Heart left ventricle (tissue), 16 donors: ENCODE results near the gene KRT73. TPM values are rescaled to one million over a fixed set of nuclear protein-coding genes. Genes with fewer than 3 reads are reported as not detected.

ENCODE experiments used
- ATAC-seq, 4 donors: fragments of 200-7000 bp; cut with Tn5 transposase; one replicate each; pipeline ENCODE4 v1.9.1; 2020 to 2022; ENCODE audit warnings: moderate library complexity in 4 of 4, mild to moderate bottlenecking in 3 of 4, moderate number of reproducible peaks in 1 of 4
- DNase-seq, 5 donors: peaks; one replicate each; pipeline ENCODE4 v3.0.0-alpha.2; 2020
- H3K27ac ChIP-seq, 12 donors: fragments of 200-600 bp; sonication (generic) in 4 of 12; one replicate each; pipeline versions ENCODE4 v1.5.0 to v1.8.0; 2016 to 2022; ENCODE audit warnings: mild to moderate bottlenecking in 2 of 12
- H3K27me3 ChIP-seq, 9 donors: fragments of 200-600 bp; sonication (generic) in 2 of 9; one replicate each; pipeline versions ENCODE4 v1.5.1 to v1.8.0; 2016 to 2022; ENCODE audit warnings: mild to moderate bottlenecking in 3 of 9
- H3K36me3 ChIP-seq, 9 donors: fragments of 200-600 bp; sonication (generic) in 2 of 9; one replicate each; pipeline versions ENCODE4 v1.5.0 to v1.8.0; 2018 to 2022; ENCODE audit warnings: mild to moderate bottlenecking in 2 of 9
- H3K4me1 ChIP-seq, 12 donors: fragments of 200-600 bp; sonication (generic) in 4 of 12; one replicate each; pipeline versions ENCODE4 v1.5.0 to v1.8.0; 2016 to 2022; ENCODE audit warnings: mild to moderate bottlenecking in 3 of 12
- H3K4me3 ChIP-seq, 12 donors: fragments of 200-600 bp; sonication (generic) in 4 of 12; one replicate each; pipeline versions ENCODE4 v1.5.0 to v1.8.0; 2017 to 2022; ENCODE audit warnings: mild to moderate bottlenecking in 9 of 12, moderate library complexity in 4 of 12
- H3K9me3 ChIP-seq, 12 donors: fragments of 200-600 bp; sonication (generic) in 4 of 12; one replicate each; pipeline versions ENCODE4 v1.5.0 to v1.8.0; 2016 to 2022; ENCODE audit warnings: mild to moderate bottlenecking in 1 of 12
- POLR2A ChIP-seq, 2 donors: fragments of 450-650 bp; IDR thresholded peaks; one replicate each; pipeline ENCODE4 v1.6.1; 2017; ENCODE audit warnings: antibody characterized with exemption in 2 of 2, mild to moderate bottlenecking in 2 of 2, moderate library complexity in 2 of 2
- WGBS, 4 donors: extraction: QIAGEN DNeasy Blood & Tissue Kit in 2 of 4; methylation state at CpG; one replicate each; pipeline versions ENCODE4 v1.1.5 to v1.1.7; 2013 to 2018; 5-methylcytosine and 5-hydroxymethylcytosine counted together
- intact Hi-C, 10 donors: fragments of 100-400 bp; cut with DNase I; formaldehyde crosslinking; loops; one replicate each; pipeline versions ENCODE4 v1.11.1 to v1.14.2; 2022
- polyA plus RNA-seq, 2 donors: library from polyadenylated mRNA; stranded (reverse); fragments of 200-250 nt; gene quantifications; one replicate each; pipeline ENCODE4 v1.2.3, GENCODE V29; 2013
- total RNA-seq, 9 donors: library from RNA; depleted of rRNA in 2 of 9; stranded (reverse); fragments of >200 nt in 2 of 9; fragmentation: NEBNext Ultra II Directional in 3 of 9; extraction: Animal tissue kit (Norgen Biotek cat#: 25700) in 3 of 9; gene quantifications; one replicate each; pipeline versions ENCODE4 v1.1.0 to v1.2.4, GENCODE V29; 2016 to 2023
- TF ChIP-seq, protein P1 (sequence below), 12 donors: fragments of 200-600 bp; sonication (generic) in 4 of 12; IDR thresholded peaks; one replicate each; pipeline versions ENCODE4 v1.5.0 to v1.8.0; 2018 to 2022; ENCODE audit warnings: antibody characterized with exemption in 12 of 12, mild to moderate bottlenecking in 5 of 12
- donor health status: ischemic (EF 13 %, LVEDD 7.1; RV severe dilation, severe dysfunction).
- donor health status: healthy with polysubstance abuse.
- donor health status: DM: no; HTN: yes; CAD: no.
- donor health status: DM: no; HTN: no; CAD: no.
- donor health status: ischemic (EF 25% LVEDD 6.9; RV normal size, moderate dysfunction).
- donor health status: ischemic (EF 25% LVEDD 5.7; RV mildly dilated, moderate dysfunction).
- donor health status: healthy.
- donor health status: DM: yes; HTN: yes; CAD: no.
- donor health status: ischemic (EF 35%, LVEDD 5.7; RV mildly dilated, moderate dysfunction).
- donor health status: nonischemic (EF 11% LVEDD 7.7; RV severe dilation, severe dysfunction).
- donor health status: DM: yes; HTN: yes; CAD: no.
- donor health status: PGD.
- donor health status: ischemic (EF 29% LVEDD 5.4; RV normal size, mild dysfunction).
- donor health status: nonischemic (EF 23%, LVEDD 6.1; RV moderate dilation, normal function).

KRT73 gene
- total and polyA plus RNA-seq, 11 donors: not detected

DNA sequence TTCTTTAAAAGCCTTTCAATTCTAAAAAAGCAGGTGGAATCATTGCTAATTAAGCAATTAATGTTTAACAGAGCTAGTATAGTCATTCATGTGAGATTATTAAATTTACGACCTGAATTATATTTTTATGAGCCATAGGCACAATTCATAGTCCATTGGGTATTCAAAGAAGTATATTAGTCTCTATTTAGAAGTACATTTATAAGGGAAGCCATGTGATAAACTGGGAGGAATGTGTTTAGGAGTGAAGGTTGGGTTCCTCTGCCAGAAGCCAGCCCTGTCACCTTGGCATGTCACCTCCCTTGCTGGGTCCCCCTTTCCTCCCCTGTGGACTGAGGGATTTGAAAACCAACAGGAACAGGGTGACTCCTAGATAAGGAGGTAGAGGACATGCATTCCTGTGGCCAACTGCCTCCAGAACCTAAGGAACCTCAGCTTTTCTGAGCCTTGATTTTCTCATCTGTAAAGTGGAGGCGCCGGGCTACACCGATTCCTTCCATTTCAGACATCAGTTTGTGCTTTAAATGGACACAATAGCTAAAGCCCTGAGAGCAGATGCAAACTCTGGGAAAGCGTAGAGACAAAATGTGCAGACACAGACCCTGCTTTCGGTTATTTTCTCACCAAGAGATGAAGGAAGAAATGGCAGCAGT lies 39.0 kb upstream of the KRT73 start:
- intact Hi-C loops: no loop called here
- Histone ChIP-seq H3K36me3 (no peaks in the 10 kb centered on the region), H3K27me3 (peaks cover 0 to 15% (median 0%) of the 10 kb centered on the region in 9 donors), H3K4me3 (no peak overlapping the region), H3K27ac (no peak overlapping the region), H3K9me3 (no peaks in the 10 kb centered on the region), H3K4me1 (peaks cover 0 to 21% (median 0%) of the 10 kb centered on the region in 12 donors)
- WGBS, 4 donors: 80 to 93% (median 91%) methylated on average over 6 of the region's 6 CpGs
- no peak for TF ChIP-seq POLR2A (IDR thresholded peaks at IDR 0.05)
- TF ChIP-seq, protein P1, sequence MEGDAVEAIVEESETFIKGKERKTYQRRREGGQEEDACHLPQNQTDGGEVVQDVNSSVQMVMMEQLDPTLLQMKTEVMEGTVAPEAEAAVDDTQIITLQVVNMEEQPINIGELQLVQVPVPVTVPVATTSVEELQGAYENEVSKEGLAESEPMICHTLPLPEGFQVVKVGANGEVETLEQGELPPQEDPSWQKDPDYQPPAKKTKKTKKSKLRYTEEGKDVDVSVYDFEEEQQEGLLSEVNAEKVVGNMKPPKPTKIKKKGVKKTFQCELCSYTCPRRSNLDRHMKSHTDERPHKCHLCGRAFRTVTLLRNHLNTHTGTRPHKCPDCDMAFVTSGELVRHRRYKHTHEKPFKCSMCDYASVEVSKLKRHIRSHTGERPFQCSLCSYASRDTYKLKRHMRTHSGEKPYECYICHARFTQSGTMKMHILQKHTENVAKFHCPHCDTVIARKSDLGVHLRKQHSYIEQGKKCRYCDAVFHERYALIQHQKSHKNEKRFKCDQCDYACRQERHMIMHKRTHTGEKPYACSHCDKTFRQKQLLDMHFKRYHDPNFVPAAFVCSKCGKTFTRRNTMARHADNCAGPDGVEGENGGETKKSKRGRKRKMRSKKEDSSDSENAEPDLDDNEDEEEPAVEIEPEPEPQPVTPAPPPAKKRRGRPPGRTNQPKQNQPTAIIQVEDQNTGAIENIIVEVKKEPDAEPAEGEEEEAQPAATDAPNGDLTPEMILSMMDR (IDR thresholded peaks at IDR 0.05): no peak
- ATAC-seq (peak in 1 of 4 donors; percentile 48), DNase-seq (no peak)

DNA sequence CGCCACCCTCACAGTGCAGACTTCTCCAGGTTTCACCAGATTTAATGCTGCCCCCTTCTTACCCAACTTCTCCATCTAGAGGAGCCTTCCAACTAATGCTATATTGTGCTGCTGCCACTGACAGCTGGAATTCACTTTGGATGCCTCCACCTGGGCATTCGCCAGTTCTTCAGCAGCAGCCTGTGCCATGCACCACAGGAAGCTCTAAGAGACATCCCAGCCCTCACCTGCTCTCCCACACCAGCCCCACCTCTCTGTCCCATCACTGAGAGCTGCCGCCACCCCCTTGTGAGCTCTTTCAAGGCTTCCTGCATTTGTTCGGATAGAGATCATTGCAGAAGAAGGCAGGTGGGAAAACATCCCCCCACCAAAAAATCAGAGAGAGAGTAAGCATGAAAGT lies 38.3 kb upstream of the KRT73 start:
- no peak for ATAC-seq
- WGBS, 4 donors: 75 to 86% (median 80%) methylated on average over 4 of the region's 4 CpGs
- DNase-seq: no peak

DNA sequence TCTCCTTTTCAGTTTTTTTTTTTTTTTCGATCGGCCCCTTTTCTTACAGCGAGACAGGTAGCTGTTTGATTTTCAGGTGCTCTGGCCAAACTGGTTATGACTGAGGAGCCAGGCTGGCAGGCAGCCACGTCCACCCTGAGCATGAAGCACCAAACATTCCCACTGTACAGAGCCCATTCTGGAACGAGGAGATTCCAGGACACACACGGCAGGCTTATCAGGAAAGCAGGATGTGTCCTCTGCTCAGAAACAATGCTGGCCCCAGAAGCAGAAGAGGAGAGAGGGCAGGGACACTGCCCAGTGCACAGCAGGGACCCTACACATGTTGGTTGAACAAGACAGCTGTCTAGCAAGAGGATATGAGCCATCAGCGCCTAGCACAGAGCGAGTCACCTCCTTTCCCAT lies 37.4 kb upstream of the KRT73 start:
- Histone ChIP-seq H3K36me3 (no peaks in the 10 kb centered on the region), H3K27me3 (peaks cover 0 to 15% (median 0%) of the 10 kb centered on the region in 9 donors), H3K27ac (no peak overlapping the region), H3K4me3 (no peak overlapping the region), H3K4me1 (peaks cover 0 to 15% (median 0%) of the 10 kb centered on the region in 12 donors), H3K9me3 (no peaks in the 10 kb centered on the region)
- intact Hi-C loops: no loop called here
- 40 to 57% (median 46%) methylated on average over 7 to 8 of the region's 8 CpGs for WGBS, 4 donors
- no peak for TF ChIP-seq POLR2A (IDR thresholded peaks at IDR 0.05)
- TF ChIP-seq, protein P1 (IDR thresholded peaks at IDR 0.05): no peak
- ATAC-seq (peak; percentile 14 to 49 (median 28)), DNase-seq (peak in 1 of 5 donors; percentile 27)

More for the DNA sequence above, 38.3 kb upstream of the KRT73 start:
- intact Hi-C loops: no loop called here
- H3K27me3 ChIP-seq: peaks cover 0 to 15% (median 0%) of the 10 kb centered on the region in 9 donors
- peaks cover 0 to 15% (median 0%) of the 10 kb centered on the region in 12 donors for H3K4me1 ChIP-seq
- H3K27ac ChIP-seq: no peak overlapping the region
- no peak overlapping the region for H3K4me3 ChIP-seq
- no peaks in the 10 kb centered on the region for H3K9me3 ChIP-seq
- H3K36me3 ChIP-seq: no peaks in the 10 kb centered on the region
- TF ChIP-seq POLR2A (IDR thresholded peaks at IDR 0.05): no peak
- TF ChIP-seq, protein P1 (IDR thresholded peaks at IDR 0.05): no peak

DNA sequence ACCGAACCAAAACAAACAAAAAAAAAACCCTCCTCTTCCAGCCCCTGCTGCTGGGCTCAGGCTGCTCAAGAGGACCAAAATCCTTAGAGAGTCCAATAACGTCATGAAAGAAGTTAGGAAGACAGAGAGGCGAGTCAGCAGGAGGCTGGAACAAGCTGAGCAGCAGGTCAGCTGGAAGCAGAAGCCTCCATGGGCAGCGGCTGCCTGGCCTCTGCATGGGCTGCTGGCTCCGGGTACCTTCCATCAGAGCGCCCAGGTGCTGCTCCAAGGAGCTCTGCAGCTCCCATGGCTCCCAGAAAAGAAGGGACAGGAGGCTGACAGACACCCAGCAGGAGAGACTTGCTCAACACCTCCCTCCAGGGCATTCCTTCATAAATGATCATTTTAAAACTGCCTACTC lies 36.9 kb upstream of the KRT73 start:
- no peak for DNase-seq
- peaks cover 0 to 15% (median 0%) of the 10 kb centered on the region in 9 donors for H3K27me3 ChIP-seq
- 55 to 75% (median 68%) methylated on average over 6 of the region's 6 CpGs for WGBS, 4 donors

More for the DNA sequence above, 36.9 kb upstream of the KRT73 start:
- no peak for TF ChIP-seq POLR2A (IDR thresholded peaks at IDR 0.05)
- TF ChIP-seq, protein P1 (IDR thresholded peaks at IDR 0.05): no peak
- Histone ChIP-seq H3K36me3 (no peaks in the 10 kb centered on the region), H3K27ac (no peak overlapping the region), H3K4me1 (peaks cover 0 to 15% (median 0%) of the 10 kb centered on the region in 12 donors), H3K9me3 (no peaks in the 10 kb centered on the region), H3K4me3 (no peak overlapping the region)
- intact Hi-C loops: no loop called here
- no peak for ATAC-seq
